Measurements from ENCODE around the gene SLIT2. TPM values are rescaled to one million over a fixed set of nuclear protein-coding genes. Genes with fewer than 3 reads are reported as not detected.

SLIT2 gene
- total RNA-seq, 2 experiments from 2014 or later, result not detected

DNA sequence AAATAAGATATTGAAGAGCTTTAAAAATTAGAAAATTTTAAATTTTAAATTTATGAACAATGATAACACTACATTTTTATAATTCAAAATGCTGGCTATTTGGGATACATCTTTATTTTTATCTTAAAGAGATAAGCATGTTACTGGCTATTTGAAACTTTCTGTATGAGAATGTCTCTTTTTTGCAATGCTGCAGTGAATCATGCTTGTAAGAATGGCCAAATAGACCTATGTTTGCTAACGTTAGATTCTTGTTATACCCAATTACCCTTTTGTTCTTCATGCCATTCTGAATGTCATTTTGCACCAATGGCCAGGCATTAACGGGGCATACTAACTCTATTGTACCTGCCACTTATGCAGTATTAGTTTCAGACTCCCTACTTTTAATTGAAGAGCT lies 49.5 kb downstream of the SLIT2 start:
- Histone ChIP-seq H4K20me1 (ENCODE audit: insufficient read depth, low read length) (no peaks in the 10 kb centered on the region), H3K36me3 (ENCODE audit: insufficient read depth, low read length) (no peaks in the 10 kb centered on the region), H3K4me3 (ENCODE audit: low read depth, low read length, poor library complexity, severe bottlenecking) (no peak overlapping the region), H2AFZ (ENCODE audit: low read length) (no peak overlapping the region), H3K27ac (ENCODE audit: low read depth, low read length, poor library complexity, severe bottlenecking) (no peak overlapping the region), H3K4me1 (ENCODE audit: insufficient read depth, low read length, poor library complexity, severe bottlenecking) (no peaks in the 10 kb centered on the region), H3K4me2 (ENCODE audit: low read length) (no peak overlapping the region), H3K79me2 (ENCODE audit: insufficient read depth, low read depth, low read length) (no peaks in the 10 kb centered on the region), H3K9me2 (ENCODE audit: insufficient read depth, low read length) (no peaks in the 10 kb centered on the region), H3K9me3 (ENCODE audit: low read length) (no peaks in the 10 kb centered on the region)
- no peak for DNase-seq (ENCODE audit: low spot score)
- ChIA-PET CTCF (ENCODE audit: unreplicated experiment) (no interaction called here), POLR2A (no interaction called here)
- TF ChIP-seq, protein P1, sequence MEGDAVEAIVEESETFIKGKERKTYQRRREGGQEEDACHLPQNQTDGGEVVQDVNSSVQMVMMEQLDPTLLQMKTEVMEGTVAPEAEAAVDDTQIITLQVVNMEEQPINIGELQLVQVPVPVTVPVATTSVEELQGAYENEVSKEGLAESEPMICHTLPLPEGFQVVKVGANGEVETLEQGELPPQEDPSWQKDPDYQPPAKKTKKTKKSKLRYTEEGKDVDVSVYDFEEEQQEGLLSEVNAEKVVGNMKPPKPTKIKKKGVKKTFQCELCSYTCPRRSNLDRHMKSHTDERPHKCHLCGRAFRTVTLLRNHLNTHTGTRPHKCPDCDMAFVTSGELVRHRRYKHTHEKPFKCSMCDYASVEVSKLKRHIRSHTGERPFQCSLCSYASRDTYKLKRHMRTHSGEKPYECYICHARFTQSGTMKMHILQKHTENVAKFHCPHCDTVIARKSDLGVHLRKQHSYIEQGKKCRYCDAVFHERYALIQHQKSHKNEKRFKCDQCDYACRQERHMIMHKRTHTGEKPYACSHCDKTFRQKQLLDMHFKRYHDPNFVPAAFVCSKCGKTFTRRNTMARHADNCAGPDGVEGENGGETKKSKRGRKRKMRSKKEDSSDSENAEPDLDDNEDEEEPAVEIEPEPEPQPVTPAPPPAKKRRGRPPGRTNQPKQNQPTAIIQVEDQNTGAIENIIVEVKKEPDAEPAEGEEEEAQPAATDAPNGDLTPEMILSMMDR (conservative IDR thresholded peaks at IDR 0.05; ENCODE audit: low read length), result no peak
- TF ChIP-seq EZH2phosphoT487 (IDR thresholded peaks at IDR 0.05; ENCODE audit: borderline replicate concordance, low read depth, low read length), result no peak
- no TSS peak for BruUV-seq (replicated peaks)
- intact Hi-C loops (cut with micrococcal nuclease; ENCODE audit: unreplicated experiment), result loop anchor here (10.0 kb wide), 1 partner anchor 384 kb away; no protein-coding TSS in a partner anchor
